Fibroblast of lung (primary cell): ENCODE data around the gene ZNF346. TPM values are rescaled to one million over a fixed set of nuclear protein-coding genes. Genes with fewer than 3 reads are reported as not detected.

ENCODE experiments used
- DNase-seq, 2 donors: peaks; one replicate each; pipeline versions ENCODE4 v3.0.0 to v3.0.0-alpha.2; 2010; ENCODE audit warnings: low read depth in 2 of 2
- H2AFZ ChIP-seq: 2 replicates; pipeline ENCODE4 v1.5.1; 2012; ENCODE audit warnings: low read length, control low read depth, inconsistent platforms
- H3K27ac ChIP-seq: 2 replicates; pipeline ENCODE4 v1.5.1; 2011; ENCODE audit warnings: low read length, control low read depth; ENCODE audit not compliant: insufficient read depth
- H3K27me3 ChIP-seq: 2 replicates; pipeline ENCODE4 v1.5.1; 2011; ENCODE audit warnings: mild to moderate bottlenecking, low read length; ENCODE audit not compliant: control insufficient read depth, insufficient read depth
- H3K36me3 ChIP-seq: 2 replicates; pipeline ENCODE4 v1.5.1; 2011; ENCODE audit warnings: low read length; ENCODE audit not compliant: control insufficient read depth, insufficient read depth
- H3K4me1 ChIP-seq: 2 replicates; pipeline ENCODE4 v1.5.1; 2011; ENCODE audit warnings: low read length; ENCODE audit not compliant: control insufficient read depth, insufficient read depth; ENCODE audit errors: extremely low read depth
- H3K4me2 ChIP-seq: 2 replicates; pipeline ENCODE4 v1.5.1; 2011; ENCODE audit warnings: low read length, control low read depth; ENCODE audit not compliant: insufficient read depth; ENCODE audit errors: extremely low read depth
- H3K4me3 ChIP-seq, 4 experiments: fragments of 200-600 bp in 1 of 4; sonication (generic) in 1 of 4; replicated peaks in 1 of 4; 2 replicates each; pipeline ENCODE4 v1.5.1; 2011 to 2016; ENCODE audit warnings: low read length in 4 of 4, low read depth in 3 of 4, mild to moderate bottlenecking in 3 of 4, control low read depth in 2 of 4, inconsistent platforms in 1 of 4, mixed read lengths in 1 of 4; ENCODE audit not compliant: insufficient read depth in 1 of 4; ENCODE audit errors: control extremely low read depth in 1 of 4
- H3K79me2 ChIP-seq: 2 replicates; pipeline ENCODE4 v1.5.1; 2012; ENCODE audit warnings: mild to moderate bottlenecking, low read length, inconsistent platforms; ENCODE audit not compliant: control insufficient read depth, insufficient read depth
- H3K9ac ChIP-seq: 2 replicates; pipeline ENCODE4 v1.5.1; 2011; ENCODE audit warnings: mild to moderate bottlenecking, low read length, control low read depth; ENCODE audit not compliant: insufficient read depth
- H3K9me3 ChIP-seq: 2 replicates; pipeline ENCODE4 v1.5.1; 2012; ENCODE audit warnings: low read depth, low read length; ENCODE audit not compliant: control insufficient read depth, insufficient read depth
- H4K20me1 ChIP-seq: 2 replicates; pipeline ENCODE4 v1.5.1; 2011; ENCODE audit warnings: low read length; ENCODE audit not compliant: control insufficient read depth, insufficient read depth; ENCODE audit errors: extremely low read depth
- CTCF ChIP-seq, 2 donors: IDR thresholded peaks in 1 of 2; conservative IDR thresholded peaks in 1 of 2; 1 replicate in 1 of 2; 2 replicates in 1 of 2; pipeline ENCODE4 v1.5.1; 2011 to 2012; ENCODE audit warnings: low read length in 2 of 2, control low read depth in 1 of 2, inconsistent platforms in 1 of 2, low read depth in 1 of 2, mild to moderate bottlenecking in 1 of 2
- EZH2 ChIP-seq: IDR thresholded peaks from 2 replicates; pipeline ENCODE4 v1.5.1; 2012; ENCODE audit warnings: low read length, control low read depth, mild to moderate bottlenecking; ENCODE audit errors: missing control alignments
- polyA plus RNA-seq, 2 donors: library from polyadenylated mRNA; depleted of rRNA in 1 of 2; stranded (reverse) in 1 of 2; unstranded in 1 of 2; fragments of >200 nt; gene quantifications; 2 replicates each; pipeline ENCODE4 v1.2.1, GENCODE V29; 2011 to 2012; ENCODE audit warnings: missing spikeins in 1 of 2
- total RNA-seq: library from RNA; depleted of rRNA; stranded (reverse); fragments of >200 nt; gene quantifications from 2 replicates; pipeline ENCODE4 v1.2.1, GENCODE V29; 2014

The ZNF346 gene
- total and polyA plus RNA-seq, 2 donors (not counting 1 experiment from before 2014, with no cell fraction given): 14.0 to 14.9 TPM

- Histone ChIP-seq H3K4me2 (no peak overlapping the region), H3K4me1 (peaks cover 2% of the 10 kb centered on the region), H2AFZ (no peak overlapping the region), H3K36me3 (no peaks in the 10 kb centered on the region), H3K9ac (no peak overlapping the region), H3K79me2 (peaks cover 17% of the 10 kb centered on the region), H3K27ac (no peak overlapping the region), H3K9me3 (no peaks in the 10 kb centered on the region), H3K27me3 (no peaks in the 10 kb centered on the region), H4K20me1 (no peaks in the 10 kb centered on the region), H3K4me3 (no peak overlapping the region)
- no peak for TF ChIP-seq CTCF (conservative IDR thresholded peaks at IDR 0.05 in 1 of 2, IDR thresholded peaks at IDR 0.05 in 1 of 2; ENCODE audit: low read depth in 1 of 2, low read length in 2 of 2)
- TF ChIP-seq EZH2: no peak
- no peak for DNase-seq
These were observed 2.1 kb downstream of the ZNF346 start for GRCh38 chr5:177024559-177024958.

GRCh38 chr5:177025101-177025601, 2.7 kb downstream of the ZNF346 start:
- TF ChIP-seq EZH2 (no peak), CTCF (conservative IDR thresholded peaks at IDR 0.05 in 1 of 2, IDR thresholded peaks at IDR 0.05 in 1 of 2; ENCODE audit: low read depth in 1 of 2, low read length in 2 of 2) (no peak)
- Histone ChIP-seq H3K36me3 (no peaks in the 10 kb centered on the region), H3K4me2 (no peak overlapping the region), H3K27me3 (no peaks in the 10 kb centered on the region), H4K20me1 (no peaks in the 10 kb centered on the region), H2AFZ (no peak overlapping the region), H3K9ac (no peak overlapping the region), H3K27ac (no peak overlapping the region), H3K4me1 (peaks cover 2% of the 10 kb centered on the region), H3K9me3 (no peaks in the 10 kb centered on the region), H3K4me3 (no peak overlapping the region), H3K79me2 (peaks cover 20% of the 10 kb centered on the region)
- DNase-seq: peak; percentile 18 to 36

GRCh38 chr5:177027665-177028064, 5.2 kb downstream of the ZNF346 start:
- Histone ChIP-seq H3K27me3 (no peaks in the 10 kb centered on the region), H3K9ac (no peak overlapping the region), H3K79me2 (peaks cover 16% of the 10 kb centered on the region)

More at GRCh38 chr5:177027665-177028064, 5.2 kb downstream of the ZNF346 start:
- no peak overlapping the region for H3K4me2 ChIP-seq
- H3K4me1 ChIP-seq: no peaks in the 10 kb centered on the region
- TF ChIP-seq CTCF (conservative IDR thresholded peaks at IDR 0.05 in 1 of 2, IDR thresholded peaks at IDR 0.05 in 1 of 2; ENCODE audit: low read depth in 1 of 2, low read length in 2 of 2) (no peak), EZH2 (no peak)
- H3K27ac ChIP-seq: no peak overlapping the region
- H3K4me3 ChIP-seq: no peak overlapping the region
- no peaks in the 10 kb centered on the region for H3K36me3 ChIP-seq
- H2AFZ ChIP-seq: no peak overlapping the region
- no peak for DNase-seq
- no peaks in the 10 kb centered on the region for H4K20me1 ChIP-seq
- H3K9me3 ChIP-seq: no peaks in the 10 kb centered on the region
